Stimulated activated CD4-positive, alpha-beta T cell treated with anti-CD3 and anti-CD28 coated beads, TNF-alpha, amount 100 ng/mL, for 24 hours (primary cell): ENCODE results near the gene DEAF1.

Experiments
- DNase-seq, 3 experiments: peaks; one replicate each; pipeline ENCODE4 v3.0.0-alpha.2; 2020; ENCODE audit warnings: low read depth in 3 of 3

Gene DEAF1

DNA sequence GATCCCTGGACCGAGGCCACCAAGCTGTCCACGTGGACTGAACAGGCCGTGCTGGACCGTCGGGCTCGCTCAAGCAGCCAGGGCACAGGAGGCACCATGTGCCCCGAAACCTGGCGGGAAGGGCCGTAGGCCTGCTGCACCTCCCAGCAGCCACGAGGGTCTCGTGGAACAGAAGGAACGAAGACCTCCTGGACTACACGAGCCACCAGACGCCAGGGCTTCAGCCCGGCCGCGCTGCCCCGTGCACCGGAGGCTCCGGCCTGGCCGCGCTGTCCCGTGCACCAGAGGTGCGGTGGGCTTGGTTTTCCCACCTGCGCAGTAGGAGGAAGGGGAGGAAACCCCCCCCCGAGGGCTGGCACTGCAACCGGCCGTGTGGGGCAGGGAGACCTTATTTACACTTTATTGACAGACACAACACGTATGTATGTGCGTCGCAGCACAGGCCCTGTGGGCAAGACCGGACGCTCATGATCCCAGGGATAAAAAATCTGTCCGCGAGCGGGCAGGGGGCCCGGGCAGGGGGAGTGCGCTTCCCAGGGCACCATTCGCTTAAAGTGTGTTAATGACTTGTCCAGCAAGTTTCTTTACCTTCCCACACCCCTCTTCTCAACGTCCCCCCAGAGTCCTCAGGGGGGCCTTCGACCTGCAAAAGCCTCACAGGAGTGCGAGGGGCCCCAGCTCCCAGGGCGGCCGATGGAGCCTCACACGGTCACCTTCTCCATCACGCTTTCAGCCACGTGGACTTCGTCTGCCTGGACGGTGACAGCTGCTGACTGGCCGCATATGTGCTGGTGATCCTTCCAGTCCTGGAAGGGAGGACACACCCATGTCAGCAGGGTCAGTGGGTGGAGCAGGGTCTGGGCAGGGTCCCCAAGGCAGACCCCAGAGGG, 50.9 kb downstream of the DEAF1 start:
- no peak for DNase-seq

DNA sequence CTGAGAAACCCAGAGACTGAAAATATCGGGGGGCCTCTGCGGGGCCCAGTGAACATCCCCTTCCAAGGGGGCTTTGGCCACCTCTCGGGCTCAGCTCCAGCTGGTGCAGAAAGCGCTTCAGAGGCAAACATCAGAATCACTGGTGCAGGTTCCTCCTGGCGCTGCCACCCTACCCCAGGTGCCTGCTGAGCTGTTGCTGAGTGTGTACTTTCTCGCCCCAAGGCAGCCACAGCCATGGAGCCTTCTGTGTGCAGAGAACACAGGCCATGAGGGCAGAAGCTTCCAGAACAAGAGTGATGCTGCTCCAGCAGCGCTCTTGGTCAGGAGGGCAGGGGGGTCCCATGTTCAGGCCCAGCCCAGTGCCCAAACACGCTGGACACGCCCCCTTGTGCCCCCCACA, 51.7 kb downstream of the DEAF1 start:
- DNase-seq, result no peak

DNA sequence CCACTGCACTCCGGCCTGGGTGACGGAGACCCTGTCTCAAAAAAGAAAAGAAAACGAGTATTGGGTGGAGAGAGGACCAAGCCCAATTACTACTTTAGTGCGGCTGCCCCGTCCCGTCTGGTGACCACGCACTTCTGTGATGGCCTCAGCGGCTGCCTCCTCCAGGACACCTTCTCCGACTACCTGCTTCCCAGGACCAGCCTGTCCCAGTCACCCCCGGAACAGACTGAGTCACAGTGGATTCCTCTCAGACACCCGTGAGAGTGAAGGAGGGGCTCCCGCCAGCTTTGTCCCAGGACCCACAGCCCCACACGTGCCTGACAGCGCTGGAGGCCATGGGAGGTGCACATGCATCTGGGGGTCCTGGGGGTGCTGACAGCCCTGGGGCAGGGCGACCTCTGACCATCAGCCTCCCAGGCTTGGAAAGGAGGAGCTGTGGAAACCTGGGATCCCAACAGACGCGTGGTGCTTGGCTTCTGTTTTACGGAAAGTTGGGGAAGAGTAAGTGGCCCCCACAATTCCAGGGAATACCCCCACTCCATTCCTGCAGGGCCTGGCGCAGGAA, 53.1 kb downstream of the DEAF1 start:
- no peak for DNase-seq

DNA sequence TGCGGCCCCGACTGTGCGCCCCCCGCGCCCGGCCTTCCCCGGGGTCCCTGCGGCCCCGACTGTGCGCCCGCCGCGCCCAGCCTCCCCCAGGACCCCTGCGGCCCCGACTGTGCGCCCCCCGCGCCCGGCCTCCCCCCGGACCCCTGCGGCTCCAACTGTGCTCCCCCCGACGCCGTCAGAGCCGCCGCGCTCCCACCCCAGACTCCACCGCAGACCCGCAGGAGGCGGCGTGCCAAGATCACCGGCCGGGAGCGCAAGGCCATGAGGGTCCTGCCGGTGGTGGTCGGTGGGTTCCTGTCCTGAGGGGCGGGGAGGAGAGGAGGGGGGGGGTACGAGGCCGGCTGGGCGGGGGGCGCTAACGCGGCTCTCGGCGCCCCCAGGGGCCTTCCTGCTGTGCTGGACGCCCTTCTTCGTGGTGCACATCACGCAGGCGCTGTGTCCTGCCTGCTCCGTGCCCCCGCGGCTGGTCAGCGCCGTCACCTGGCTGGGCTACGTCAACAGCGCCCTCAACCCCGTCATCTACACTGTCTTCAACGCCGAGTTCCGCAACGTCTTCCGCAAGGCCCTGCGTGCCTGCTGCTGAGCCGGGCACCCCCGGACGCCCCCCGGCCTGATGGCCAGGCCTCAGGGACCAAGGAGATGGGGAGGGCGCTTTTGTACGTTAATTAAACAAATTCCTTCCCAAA, 54.9 kb downstream of the DEAF1 start:
- no peak for DNase-seq

DNA sequence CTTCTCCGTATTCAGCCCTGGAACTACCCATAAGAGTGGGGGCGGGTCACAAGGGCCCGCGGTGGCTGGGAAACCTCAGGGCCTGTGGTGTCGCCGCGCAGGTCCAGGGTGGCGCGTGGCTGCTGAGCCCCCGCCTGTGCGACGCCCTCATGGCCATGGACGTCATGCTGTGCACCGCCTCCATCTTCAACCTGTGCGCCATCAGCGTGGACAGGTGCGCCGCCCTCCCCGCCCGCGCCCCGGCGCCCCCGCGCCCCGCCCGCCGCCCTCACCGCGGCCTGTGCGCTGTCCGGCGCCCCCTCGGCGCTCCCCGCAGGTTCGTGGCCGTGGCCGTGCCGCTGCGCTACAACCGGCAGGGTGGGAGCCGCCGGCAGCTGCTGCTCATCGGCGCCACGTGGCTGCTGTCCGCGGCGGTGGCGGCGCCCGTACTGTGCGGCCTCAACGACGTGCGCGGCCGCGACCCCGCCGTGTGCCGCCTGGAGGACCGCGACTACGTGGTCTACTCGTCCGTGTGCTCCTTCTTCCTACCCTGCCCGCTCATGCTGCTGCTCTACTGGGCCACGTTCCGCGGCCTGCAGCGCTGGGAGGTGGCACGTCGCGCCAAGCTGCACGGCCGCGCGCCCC, 55.6 kb downstream of the DEAF1 start:
- DNase-seq, result no peak

DNA sequence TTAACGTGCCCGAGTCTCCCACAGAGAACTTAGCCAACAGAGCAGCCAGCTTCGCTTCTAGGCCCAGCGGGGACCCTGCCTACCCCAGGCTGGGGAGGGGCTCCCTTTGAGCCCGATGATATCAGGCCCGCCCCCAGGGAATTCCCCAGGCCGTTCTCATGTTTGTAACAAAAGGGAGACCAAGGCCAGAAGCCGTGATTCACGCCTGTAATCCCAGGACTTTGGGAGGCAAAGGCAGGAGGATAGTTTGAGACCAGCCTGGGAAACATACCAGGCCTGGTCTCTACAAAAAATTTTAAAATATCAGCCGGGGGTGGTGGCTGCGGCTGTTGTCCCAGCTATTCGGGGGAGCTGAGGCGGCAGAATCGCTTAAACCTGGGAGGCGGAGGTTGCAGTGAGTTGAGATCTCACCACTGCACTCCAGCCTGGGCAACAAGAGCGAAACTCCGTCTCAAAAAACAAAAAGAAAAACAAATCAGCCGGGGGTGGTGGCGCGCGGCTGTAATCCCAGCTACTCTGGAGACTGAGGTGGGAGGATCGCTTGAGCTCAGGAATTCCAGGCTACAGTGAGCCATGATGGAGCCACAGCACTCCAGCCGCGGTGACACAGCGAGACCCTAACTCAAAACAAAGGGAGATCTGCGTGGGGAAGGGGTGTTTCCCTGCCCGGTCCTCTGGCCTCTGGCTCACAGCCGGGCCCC, 56.2 kb downstream of the DEAF1 start:
- DNase-seq, result no peak

DNA sequence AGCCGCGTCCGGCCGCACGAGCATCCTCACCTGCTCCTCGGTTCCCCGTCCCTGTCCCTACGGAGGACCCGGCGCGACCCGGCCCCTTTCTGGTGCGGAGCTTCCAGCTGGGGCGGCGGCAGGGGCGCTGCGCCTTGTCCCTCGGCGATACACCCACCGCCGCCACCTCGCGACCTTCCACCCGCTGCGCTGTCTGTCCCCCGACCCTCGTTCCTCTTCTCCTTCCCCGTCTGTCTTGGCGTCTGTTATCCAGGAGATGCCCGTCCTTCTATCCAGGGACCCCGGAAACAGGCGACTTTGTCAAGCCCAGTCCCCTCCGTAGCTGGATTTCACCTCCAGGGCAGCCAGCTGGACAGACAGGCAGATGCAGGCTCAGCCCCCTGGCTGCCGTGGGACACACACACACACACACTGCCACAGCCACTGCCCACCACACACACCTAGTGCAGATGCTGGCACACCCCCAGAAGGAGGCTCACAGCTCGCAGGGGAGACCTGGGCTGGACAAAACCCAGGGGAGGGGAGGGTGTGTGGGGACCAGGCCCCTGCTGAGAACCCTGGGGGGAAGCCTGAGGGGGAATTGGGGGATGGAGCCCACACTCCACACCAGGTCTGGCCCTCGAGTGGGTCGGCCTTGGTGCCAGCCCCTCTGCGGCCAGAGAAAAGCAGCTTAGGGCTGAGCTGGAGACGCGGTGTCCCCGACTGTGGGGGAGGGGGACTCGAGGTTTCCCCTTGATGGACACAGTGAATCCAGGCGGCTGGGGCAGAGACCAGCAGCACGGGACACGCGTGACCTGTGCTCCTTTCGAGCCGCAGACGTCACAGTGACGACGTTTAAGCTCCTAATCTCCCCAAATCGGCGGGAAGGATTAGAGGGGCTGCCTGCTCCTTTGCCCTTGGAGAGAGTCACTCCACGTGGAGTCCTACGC, 57.2 kb downstream of the DEAF1 start:
- no peak for DNase-seq

DNA sequence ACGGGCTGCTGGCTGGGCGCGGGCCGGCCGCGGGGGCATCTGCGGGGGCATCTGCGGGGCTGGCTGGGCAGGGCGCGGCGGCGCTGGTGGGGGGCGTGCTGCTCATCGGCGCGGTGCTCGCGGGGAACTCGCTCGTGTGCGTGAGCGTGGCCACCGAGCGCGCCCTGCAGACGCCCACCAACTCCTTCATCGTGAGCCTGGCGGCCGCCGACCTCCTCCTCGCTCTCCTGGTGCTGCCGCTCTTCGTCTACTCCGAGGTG, 57.8 kb downstream of the DEAF1 start:
- DNase-seq, result no peak

DNA sequence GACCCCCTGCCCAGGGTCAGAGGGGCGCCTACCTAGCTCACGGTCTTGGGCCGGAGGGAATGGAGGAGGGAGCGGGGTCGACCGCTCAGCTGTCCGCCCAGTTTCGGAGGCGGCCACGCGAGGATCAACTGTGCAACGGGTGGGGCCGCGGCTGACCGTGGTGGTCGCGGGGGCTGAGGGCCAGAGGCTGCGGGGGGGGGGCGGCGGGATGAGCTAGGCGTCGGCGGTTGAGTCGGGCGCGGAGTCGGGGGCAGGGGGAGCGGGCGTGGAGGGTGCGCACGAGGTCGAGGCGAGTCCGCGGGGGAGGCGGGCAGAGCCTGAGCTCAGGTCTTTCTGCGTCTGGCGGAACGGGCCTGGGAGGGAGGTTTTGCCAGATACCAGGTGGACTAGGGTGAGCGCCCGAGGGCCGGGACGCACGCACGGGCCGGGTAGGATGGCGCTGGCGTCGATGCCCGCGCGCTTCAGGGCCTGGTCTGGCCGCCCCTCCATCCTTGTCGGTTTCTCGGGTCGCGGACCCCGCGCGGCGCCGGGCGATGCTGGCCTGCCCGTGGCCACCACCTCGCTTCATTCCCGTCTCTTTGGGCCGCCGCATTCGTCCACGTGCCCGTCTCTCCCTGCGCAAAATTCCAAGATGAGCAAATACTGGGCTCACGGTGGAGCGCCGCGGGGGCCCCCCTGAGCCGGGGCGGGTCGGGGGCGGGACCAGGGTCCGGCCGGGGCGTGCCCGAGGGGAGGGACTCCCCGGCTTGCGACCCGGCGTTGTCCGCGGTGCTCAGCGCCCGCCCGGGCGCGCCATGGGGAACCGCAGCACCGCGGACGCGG, 58.3 kb downstream of the DEAF1 start, which contains the start of gene DRD4:
TSS of gene DRD4 (plus strand) at position 759 of the 822 bp plus-strand sequence. CDS start at position 795, 36 bp downstream.
- no peak for DNase-seq

DNA sequence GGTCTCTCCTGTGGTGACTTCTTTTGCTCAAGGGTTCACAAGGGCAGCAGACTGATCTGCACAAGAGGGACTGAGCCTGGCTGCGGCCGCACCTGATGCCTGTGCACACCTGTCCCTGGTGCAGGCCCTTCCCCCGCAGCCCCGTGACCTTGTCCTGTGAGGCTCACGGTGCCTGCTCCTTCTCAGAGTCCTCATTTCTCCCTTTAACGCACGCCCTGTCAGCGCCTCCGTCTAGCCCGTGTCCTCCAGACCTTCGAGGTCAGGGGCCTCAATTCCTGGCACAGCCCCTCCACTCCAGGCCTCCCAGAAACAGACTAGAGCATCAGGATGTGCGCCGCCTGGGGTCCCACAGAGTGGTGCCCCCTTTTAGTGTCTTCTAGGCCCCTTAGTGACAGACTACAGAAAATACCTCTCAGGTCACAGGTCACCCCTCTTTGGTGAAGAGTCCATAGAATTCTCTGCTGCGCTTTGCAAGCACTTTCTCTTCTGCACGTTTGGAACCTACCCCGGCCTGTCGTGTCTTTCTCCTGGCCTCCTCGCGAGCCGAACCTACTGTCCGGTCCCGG, 59.0 kb downstream of the DEAF1 start:
- no peak for DNase-seq

DNA sequence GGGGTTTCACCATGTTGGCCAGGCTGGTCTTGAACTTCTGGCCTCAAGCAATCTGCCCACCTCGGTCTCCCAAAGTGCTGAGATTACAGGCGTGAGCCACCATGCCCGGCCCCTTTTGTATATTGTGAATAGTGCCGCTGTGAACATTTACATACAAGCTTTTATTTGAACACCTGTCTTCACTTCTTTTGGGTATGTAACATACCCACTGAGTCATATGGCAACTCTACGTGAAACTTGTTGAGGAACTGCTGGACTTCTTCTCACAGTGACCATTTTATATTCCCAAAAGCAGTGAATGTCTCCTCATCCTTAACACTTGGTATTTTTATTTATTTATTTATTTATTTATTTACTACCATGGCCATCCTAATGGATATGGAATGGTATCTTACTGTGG, 64.2 kb downstream of the DEAF1 start:
- no peak for DNase-seq

DNA sequence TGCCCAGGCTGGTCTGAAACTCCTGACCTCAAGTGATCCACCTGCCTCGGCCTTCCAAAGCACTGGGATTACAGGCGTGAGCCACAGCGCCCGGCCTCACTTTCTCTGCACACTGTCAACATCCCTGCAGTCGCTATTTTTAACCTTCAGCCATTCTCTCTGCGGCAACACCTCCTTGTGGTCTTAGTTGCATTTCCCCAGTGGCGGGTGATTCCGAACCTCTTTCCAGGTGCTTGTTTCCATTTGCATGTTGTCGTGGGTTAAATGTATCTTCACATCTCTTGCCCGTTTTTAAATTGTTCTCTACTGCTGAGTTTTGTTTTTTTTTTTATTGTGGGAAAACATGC, 65.8 kb downstream of the DEAF1 start:
- DNase-seq, result no peak

DNA sequence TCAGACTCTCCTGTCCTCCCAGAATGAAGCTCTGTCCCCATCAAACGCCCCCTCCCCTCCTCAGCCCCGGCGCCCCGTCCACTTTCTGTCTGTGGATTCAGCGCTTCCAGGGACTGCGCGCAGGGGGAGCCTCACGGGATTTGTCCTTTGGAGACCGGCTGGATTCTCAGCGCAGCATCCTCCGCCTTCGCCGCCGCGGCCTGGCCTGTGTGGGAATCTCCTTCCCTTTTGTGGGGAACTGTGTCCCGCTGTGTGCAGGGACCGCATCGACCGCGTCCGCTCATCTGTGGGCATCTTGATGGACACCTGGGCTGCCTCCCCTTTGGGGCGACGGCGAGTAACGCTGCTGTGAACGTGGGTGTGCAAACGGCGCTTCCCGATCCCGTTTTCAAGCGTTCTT, 67.0 kb downstream of the DEAF1 start:
- DNase-seq, result no peak

DNA sequence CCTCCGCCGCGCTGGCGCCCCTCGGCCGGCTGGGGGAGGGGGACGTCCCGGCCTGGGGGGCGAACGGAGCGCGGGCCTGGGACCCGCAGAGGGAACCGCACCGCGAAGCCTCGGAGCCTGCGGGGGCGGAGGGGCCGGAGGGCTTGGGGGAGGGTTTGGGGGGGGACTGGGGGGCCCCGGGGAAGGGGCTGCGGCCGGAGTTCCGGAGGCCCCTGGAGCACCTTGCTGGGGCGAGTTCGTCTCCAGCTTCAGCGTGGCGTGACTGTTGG, 67.8 kb downstream of the DEAF1 start:
- no peak for DNase-seq

DNA sequence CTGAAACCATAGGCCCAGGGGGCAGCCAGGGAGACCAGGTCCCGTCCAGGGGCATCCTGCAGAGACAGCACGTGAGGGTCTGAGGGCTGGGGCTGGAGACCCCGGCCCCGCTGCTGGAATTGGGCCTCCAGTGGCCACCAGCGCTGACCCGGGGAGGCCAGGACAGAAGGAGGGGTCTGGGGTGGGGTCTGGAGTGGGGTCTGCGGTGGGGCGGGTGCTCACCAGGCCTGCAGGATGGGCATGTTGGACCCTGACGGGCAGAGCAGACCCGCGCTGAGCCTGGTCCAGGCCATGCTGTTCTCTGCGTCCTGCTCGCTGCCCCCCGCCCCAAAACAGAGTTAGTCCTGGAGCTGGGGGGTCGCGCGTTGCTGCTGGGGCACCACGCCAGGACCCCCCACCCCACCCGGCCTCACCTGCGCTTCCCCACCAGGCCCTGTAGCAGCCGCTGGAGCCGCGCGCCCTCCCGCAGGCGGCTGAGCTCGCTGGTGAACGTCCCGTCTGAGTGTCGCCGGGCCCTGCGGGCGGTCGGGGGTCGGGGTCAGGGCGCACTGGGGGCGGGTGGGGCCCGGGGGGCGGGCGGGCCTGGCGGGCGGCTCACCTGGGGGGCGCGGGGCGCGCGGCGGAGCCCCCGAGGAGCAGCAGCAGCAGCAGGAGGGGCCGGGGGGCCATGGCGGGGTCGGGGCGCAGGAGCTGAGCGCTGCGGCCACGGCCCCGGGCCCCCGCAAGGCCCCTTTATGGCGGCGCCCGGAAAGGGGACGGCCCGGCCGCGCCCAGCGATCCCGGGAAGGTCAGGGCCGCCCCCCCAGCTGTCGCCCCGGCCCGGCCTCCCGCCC, 68.3 kb downstream of the DEAF1 start, which contains the start of gene SCT:
TSS of gene SCT (minus strand) at position 707 of the 833 bp plus-strand sequence. CDS start at position 669, 38 bp downstream.
- no peak for DNase-seq

DNA sequence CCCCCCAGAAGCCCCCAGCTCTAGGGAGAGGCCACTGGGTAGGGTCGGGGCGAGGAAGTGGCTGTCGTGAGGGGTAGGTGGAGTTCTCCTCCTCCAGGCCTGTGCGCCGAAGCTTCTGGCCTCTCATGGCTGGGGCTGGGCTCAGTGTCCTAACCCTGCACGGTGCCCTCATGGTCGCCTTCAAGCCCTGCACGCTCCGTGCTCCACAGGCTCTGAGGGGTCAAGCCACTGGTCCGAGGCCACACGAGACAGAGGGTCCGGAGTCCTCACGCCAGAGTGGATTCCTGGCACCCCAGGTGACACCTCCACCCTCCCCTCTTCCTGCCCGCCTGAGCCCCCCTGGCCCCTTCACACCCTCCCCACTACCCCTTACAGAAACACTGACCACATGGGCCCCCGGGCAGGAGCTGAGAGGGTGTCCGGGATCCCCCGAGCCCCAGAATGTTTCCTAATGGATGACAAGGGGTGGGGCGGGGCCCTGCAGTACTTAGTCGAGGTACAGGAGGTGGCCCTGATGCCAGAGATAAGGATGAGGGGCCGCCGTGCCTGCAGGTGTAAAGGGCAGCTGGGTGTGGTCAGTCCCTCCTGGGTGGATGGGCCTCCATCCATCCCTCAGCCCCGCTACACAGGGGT, 69.3 kb downstream of the DEAF1 start:
- no peak for DNase-seq

DNA sequence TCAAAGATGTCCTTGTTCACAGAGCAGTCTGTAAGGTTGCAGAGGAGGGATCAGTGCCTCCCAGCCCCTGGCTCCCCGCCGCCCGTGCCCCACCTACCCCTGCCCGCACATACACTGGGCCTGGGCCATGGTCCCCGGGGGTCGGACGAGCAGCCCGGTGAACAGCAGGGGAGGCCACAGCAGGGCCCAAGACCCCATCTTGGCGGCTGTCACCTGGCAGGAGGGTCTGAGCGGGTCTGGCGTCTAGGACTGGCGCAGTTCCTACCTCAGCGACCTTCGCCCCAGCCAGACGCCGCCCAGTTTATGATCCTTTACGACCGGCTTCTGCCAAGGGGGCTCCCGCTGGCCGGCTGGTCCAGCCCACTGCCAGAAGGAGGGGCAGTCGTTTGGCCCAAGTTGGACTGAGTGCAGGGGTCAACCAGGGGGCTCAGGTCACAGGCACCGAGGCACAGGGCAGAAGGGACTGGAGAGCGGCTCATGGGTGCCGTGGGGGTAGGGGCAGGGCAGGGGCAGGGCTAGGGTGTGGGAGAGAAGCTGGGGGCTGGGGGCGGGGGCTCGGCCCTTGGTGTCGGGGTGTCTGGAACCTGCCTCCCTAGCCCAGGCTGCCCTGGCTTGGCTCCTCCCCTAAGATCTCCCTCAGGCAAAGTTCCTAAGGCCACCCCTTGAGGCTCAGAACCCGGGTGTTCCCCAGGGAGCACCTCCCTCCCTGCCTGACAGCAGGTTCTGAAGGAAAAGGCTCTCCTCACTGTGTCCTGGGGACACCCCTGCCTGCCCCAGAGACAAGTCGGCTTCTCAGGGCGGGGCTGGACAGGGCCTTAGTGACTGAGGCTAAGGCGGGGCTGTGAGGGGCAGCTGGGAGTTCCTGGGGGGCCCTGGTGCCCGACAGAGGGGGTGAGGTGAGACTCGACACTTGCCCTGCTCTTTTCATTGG, 70.1 kb downstream of the DEAF1 start, which contains the start of gene CDHR5:
TSS of gene CDHR5 (minus strand) at position 251 of the 931 bp plus-strand sequence. CDS start at position 198, 53 bp downstream.
- DNase-seq, result no peak
